Osteoblast (primary cell): Measurements from ENCODE around the gene CYP2W1. TPM values are rescaled to one million over a fixed set of nuclear protein-coding genes. Genes with fewer than 3 reads are reported as not detected.

Experiments used
- DNase-seq: peaks from one replicate; pipeline ENCODE4 v3.0.0; 2011; ENCODE audit warnings: low spot score, mixed read lengths; ENCODE audit not compliant: insufficient read length; ENCODE audit errors: missing footprints
- H2AFZ ChIP-seq: 2 replicates; pipeline ENCODE4 v1.6.0; 2011; ENCODE audit warnings: mild to moderate bottlenecking, low read length
- H3K27ac ChIP-seq: 2 replicates; pipeline ENCODE4 v1.5.1; 2011; ENCODE audit warnings: mild to moderate bottlenecking, low read depth, low read length, moderate library complexity
- H3K27me3 ChIP-seq: 2 replicates; pipeline ENCODE4 v1.6.0; 2012; ENCODE audit warnings: mild to moderate bottlenecking, control low read depth, inconsistent platforms, low read length, moderate library complexity; ENCODE audit not compliant: insufficient read depth
- H3K36me3 ChIP-seq: 2 replicates; pipeline ENCODE4 v1.5.1; 2011; ENCODE audit warnings: mild to moderate bottlenecking, low read length, control low read depth, moderate library complexity; ENCODE audit not compliant: insufficient read depth
- H3K4me1 ChIP-seq: 2 replicates; pipeline ENCODE4 v1.5.1; 2011; ENCODE audit warnings: mild to moderate bottlenecking, low read length, control low read depth, moderate library complexity; ENCODE audit not compliant: insufficient read depth
- H3K4me2 ChIP-seq: 2 replicates; pipeline ENCODE4 v1.6.0; 2011; ENCODE audit warnings: mild to moderate bottlenecking, low read length; ENCODE audit not compliant: insufficient read depth
- H3K4me3 ChIP-seq: fragments of 200-600 bp; sonication (generic); 3 replicates; pipeline ENCODE4 v1.5.1; 2012; ENCODE audit warnings: mild to moderate bottlenecking, low read length, inconsistent platforms; ENCODE audit not compliant: insufficient read depth
- H3K79me2 ChIP-seq: 2 replicates; pipeline ENCODE4 v1.6.0; 2012; ENCODE audit warnings: mild to moderate bottlenecking, low read length, control low read depth, inconsistent platforms; ENCODE audit not compliant: insufficient read depth
- H3K9me3 ChIP-seq: 2 replicates; pipeline ENCODE4 v1.5.1; 2011; ENCODE audit warnings: low read depth, low read length, control low read depth
- H4K20me1 ChIP-seq: 2 replicates; pipeline ENCODE4 v1.6.0; 2012; ENCODE audit warnings: mild to moderate bottlenecking, low read length, control low read depth; ENCODE audit not compliant: insufficient read depth
- CTCF ChIP-seq: IDR thresholded peaks from 2 replicates; pipeline ENCODE4 v1.5.1; 2011; ENCODE audit warnings: mild to moderate bottlenecking, low read depth, low read length, moderate library complexity; ENCODE audit errors: extremely low read depth
- total RNA-seq: library from RNA; depleted of rRNA; stranded (reverse); fragments of >200 nt; gene quantifications from 2 replicates; pipeline ENCODE4 v1.2.3, GENCODE V29; 2012

Gene CYP2W1
- total RNA-seq, 1 donor, result not detected

DNA sequence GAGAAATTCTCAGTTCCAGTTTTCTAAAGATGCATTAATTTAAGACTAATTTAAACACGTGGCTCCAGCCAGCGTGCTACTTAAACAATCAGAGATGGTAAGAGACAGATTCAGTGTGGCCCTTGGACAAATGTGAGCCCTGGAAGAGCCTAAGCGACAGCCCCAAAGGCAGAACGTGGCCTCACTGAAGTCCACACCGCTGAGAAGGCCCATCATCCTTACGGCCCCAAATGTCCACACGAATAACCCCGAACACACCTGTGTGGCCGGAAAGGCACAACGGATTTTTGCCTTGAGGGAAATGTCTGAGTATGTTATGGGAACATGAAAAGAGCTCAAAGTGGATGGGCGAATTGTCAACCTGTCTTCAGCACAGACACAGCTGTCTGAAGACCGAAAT, 10.9 kb upstream of the CYP2W1 start:
- no peak for DNase-seq
- no peak overlapping the region for H3K27ac ChIP-seq
- no peak overlapping the region for H2AFZ ChIP-seq
- no peaks in the 10 kb centered on the region for H3K9me3 ChIP-seq
- H3K27me3 ChIP-seq, result no peaks in the 10 kb centered on the region
- no peak overlapping the region for H3K4me2 ChIP-seq
- peaks cover 50% of the 10 kb centered on the region for H3K79me2 ChIP-seq
- H4K20me1 ChIP-seq, result peaks cover 64% of the 10 kb centered on the region
- no peak overlapping the region for H3K4me3 ChIP-seq
- H3K4me1 ChIP-seq, result peaks cover 18% of the 10 kb centered on the region
- TF ChIP-seq CTCF, result no peak
- peaks cover 55% of the 10 kb centered on the region for H3K36me3 ChIP-seq

- peaks cover 48% of the 10 kb centered on the region for H3K36me3 ChIP-seq
- TF ChIP-seq CTCF, result no peak
- no peaks in the 10 kb centered on the region for H3K9me3 ChIP-seq
- H3K4me3 ChIP-seq, result no peak overlapping the region
- H3K27me3 ChIP-seq, result no peaks in the 10 kb centered on the region
- peaks cover 50% of the 10 kb centered on the region for H3K79me2 ChIP-seq
- H3K27ac ChIP-seq, result no peak overlapping the region
- no peak overlapping the region for H2AFZ ChIP-seq
- H3K4me1 ChIP-seq, result peaks cover 18% of the 10 kb centered on the region
- peaks cover 64% of the 10 kb centered on the region for H4K20me1 ChIP-seq
- no peak for DNase-seq
- H3K4me2 ChIP-seq, result no peak overlapping the region
These were observed 10.2 kb upstream of the CYP2W1 start for GRCh38 chr7:972676-973309.

DNA sequence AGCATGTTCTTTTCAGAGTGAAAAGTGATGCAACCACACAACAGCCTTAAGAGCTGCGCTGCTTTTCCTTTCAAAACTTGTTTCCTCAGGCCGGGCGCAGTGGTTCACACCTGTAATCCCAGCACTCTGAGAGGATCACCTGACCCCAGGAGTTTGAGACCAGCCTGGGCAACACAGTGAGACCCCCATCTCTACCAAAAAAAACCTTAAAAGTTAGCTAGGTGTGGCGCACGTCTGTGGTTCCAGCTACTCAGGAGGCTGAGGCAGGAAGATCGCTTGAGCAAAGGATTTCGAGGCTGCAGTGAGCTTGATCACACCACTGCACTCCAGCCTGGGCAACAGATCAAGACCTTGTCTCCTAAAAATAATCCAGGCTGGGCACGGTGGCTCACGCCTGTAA, 9.7 kb upstream of the CYP2W1 start:
- no peak for DNase-seq
- no peaks in the 10 kb centered on the region for H3K9me3 ChIP-seq
- H3K4me3 ChIP-seq, result no peak overlapping the region
- no peak overlapping the region for H3K27ac ChIP-seq
- peaks cover 59% of the 10 kb centered on the region for H4K20me1 ChIP-seq
- TF ChIP-seq CTCF, result no peak
- H3K27me3 ChIP-seq, result no peaks in the 10 kb centered on the region
- H3K36me3 ChIP-seq, result peaks cover 43% of the 10 kb centered on the region
- no peak overlapping the region for H3K4me2 ChIP-seq
- peaks cover 18% of the 10 kb centered on the region for H3K4me1 ChIP-seq
- no peak overlapping the region for H2AFZ ChIP-seq
- H3K79me2 ChIP-seq, result peaks cover 50% of the 10 kb centered on the region

DNA sequence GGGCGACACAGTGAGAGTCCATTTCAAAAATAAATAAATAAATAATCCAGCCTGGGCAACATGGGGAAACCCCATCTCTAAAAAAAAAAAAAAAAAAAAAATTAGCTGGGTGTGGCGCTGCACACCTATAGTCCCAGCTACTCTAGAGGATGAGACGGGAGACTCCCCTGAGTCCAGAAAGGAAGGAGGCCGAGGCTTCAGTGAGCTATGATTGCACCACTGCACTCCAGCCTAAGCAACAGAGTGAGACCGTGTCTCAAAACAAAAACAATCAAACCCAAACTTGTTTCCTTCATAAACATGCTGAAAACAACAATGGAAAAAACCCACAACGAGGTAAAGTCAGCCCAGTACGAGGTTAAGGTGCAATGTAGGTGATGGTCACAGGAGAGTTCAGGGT, 8.8 kb upstream of the CYP2W1 start:
- Histone ChIP-seq H3K4me1 (peaks cover 18% of the 10 kb centered on the region), H3K27ac (peak overlapping the region; percentile 90), H3K4me3 (peak overlapping the region; percentile 98), H3K79me2 (peaks cover 50% of the 10 kb centered on the region), H3K36me3 (peaks cover 34% of the 10 kb centered on the region), H4K20me1 (peaks cover 51% of the 10 kb centered on the region), H3K27me3 (peaks cover 3% of the 10 kb centered on the region), H2AFZ (no peak overlapping the region), H3K9me3 (no peaks in the 10 kb centered on the region), H3K4me2 (peak overlapping the region; percentile 97)
- TF ChIP-seq CTCF, result no peak
- DNase-seq, result no peak
